Sigmoid colon (tissue), 7 donors: Measurements from ENCODE around the gene FRAS1. TPM values are rescaled to one million over a fixed set of nuclear protein-coding genes. Genes with fewer than 3 reads are reported as not detected.
"Not testable (repeated sequence)": the region's sequence is repeated elsewhere in the genome, so short reads cannot be mapped to it uniquely, and the experiment has no call there.

Experiments
- DNase-seq: peaks from one replicate; pipeline ENCODE4 v3.0.0-alpha.2; 2019
- H3K27ac ChIP-seq, 4 donors: fragments of 200-600 bp; sonication (generic); one replicate each; pipeline ENCODE4 v1.5.1; 2016 to 2019; ENCODE audit warnings: mild to moderate bottlenecking in 1 of 4
- H3K27me3 ChIP-seq, 3 donors: fragments of 200-600 bp; sonication (generic); one replicate each; pipeline ENCODE4 v1.5.1; 2019; ENCODE audit warnings: mild to moderate bottlenecking in 1 of 3
- H3K36me3 ChIP-seq, 4 donors: fragments of 200-600 bp; sonication (generic); one replicate each; pipeline ENCODE4 v1.5.1; 2016 to 2019
- H3K4me1 ChIP-seq, 4 donors: fragments of 200-600 bp; sonication (generic); one replicate each; pipeline ENCODE4 v1.5.1; 2017 to 2019
- H3K4me3 ChIP-seq, 4 donors: fragments of 200-600 bp; sonication (generic); one replicate each; pipeline ENCODE4 v1.5.1; 2017 to 2019; ENCODE audit warnings: mild to moderate bottlenecking in 2 of 4, moderate library complexity in 1 of 4
- H3K9me3 ChIP-seq, 4 donors: fragments of 200-600 bp in 3 of 4; sonication (generic) in 3 of 4; one replicate each; pipeline versions ENCODE4 v1.5.1 to v1.6.1; 2013 to 2019
- EP300 ChIP-seq, 4 donors: sonication (generic); formaldehyde crosslinking; IDR thresholded peaks; one replicate each; pipeline ENCODE4 v1.6.1; 2017; ENCODE audit warnings: antibody characterized with exemption in 4 of 4
- POLR2A ChIP-seq, 2 donors: fragments of 450-650 bp; IDR thresholded peaks; one replicate each; pipeline ENCODE4 v1.6.1; 2016; ENCODE audit warnings: antibody characterized with exemption in 2 of 2, mild to moderate bottlenecking in 2 of 2, moderate library complexity in 2 of 2
- POLR2AphosphoS5 ChIP-seq, 4 donors: sonication (generic); formaldehyde crosslinking; IDR thresholded peaks; one replicate each; pipeline ENCODE4 v1.6.1; 2017; ENCODE audit warnings: antibody characterized with exemption in 4 of 4
- WGBS, 2 donors: extraction: QIAGEN DNeasy Blood & Tissue Kit; methylation state at CpG; one replicate each; pipeline ENCODE4 v1.1.7; 2013; 5-methylcytosine and 5-hydroxymethylcytosine counted together
- intact Hi-C: fragments of 100-400 bp; cut with DNase I; formaldehyde crosslinking; loops from one replicate; pipeline ENCODE4 v1.15.1; 2023
- polyA plus RNA-seq, 3 donors: library from polyadenylated mRNA; stranded (reverse); fragments of 200-250 nt; gene quantifications; one replicate each; pipeline ENCODE4 v1.2.3, GENCODE V29; 2013
- total RNA-seq, 4 donors: library from RNA; depleted of rRNA; stranded (reverse); fragments of >200 nt; gene quantifications; one replicate each; pipeline ENCODE4 v1.1.0, GENCODE V29; 2016
- TF ChIP-seq, protein P1 (sequence below), 4 experiments: fragments of 450-650 bp in 3 of 4; fragments of 200-600 bp in 1 of 4; IDR thresholded peaks; one replicate each; pipeline ENCODE4 v1.5.1; 2016 to 2019; ENCODE audit warnings: antibody characterized with exemption in 4 of 4, mild to moderate bottlenecking in 3 of 4, moderate library complexity in 2 of 4
- donor health status: healthy with polysubstance abuse.
- donor health status: Bipolar disorder and iron deficiency.
- donor health status: healthy.

FRAS1 gene
- total and polyA plus RNA-seq, 7 donors, result under 0.01 to 22.4 (median 7.4) TPM; not detected in 1

DNA sequence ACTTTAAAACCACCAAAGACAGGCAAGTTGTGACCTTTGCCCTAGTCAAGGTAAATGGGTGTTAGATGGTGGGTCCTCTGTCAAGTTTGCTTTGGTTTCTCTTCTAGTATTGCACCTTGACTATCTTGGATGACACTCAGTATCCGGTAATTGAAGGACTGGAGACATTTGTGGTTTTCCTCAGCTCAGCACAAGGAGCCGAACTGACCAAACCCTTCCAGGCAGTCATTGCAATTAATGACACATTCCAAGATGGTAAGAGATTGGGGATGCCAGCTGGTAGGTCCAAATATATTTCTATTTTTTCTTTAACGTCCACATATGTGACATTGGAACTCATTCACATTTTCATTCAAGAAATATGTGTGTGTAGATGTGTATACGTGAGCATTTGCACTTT is 425.2 kb downstream of the FRAS1 start:
- Histone ChIP-seq H3K36me3 (peaks cover 0 to 23% (median 0%) of the 10 kb centered on the region in 4 donors), H3K4me3 (no peak overlapping the region), H3K27me3 (no peaks in the 10 kb centered on the region), H3K4me1 (no peaks in the 10 kb centered on the region), H3K9me3 (no peaks in the 10 kb centered on the region), H3K27ac (no peak overlapping the region)
- WGBS, 2 donors, result 84 to 94% methylated on average over 4 of the region's 4 CpGs
- intact Hi-C loops, result no loop called here
- TF ChIP-seq POLR2AphosphoS5 (IDR thresholded peaks at IDR 0.05) (no peak), POLR2A (IDR thresholded peaks at IDR 0.05) (no peak), EP300 (IDR thresholded peaks at IDR 0.05) (no peak)
- TF ChIP-seq, protein P1, sequence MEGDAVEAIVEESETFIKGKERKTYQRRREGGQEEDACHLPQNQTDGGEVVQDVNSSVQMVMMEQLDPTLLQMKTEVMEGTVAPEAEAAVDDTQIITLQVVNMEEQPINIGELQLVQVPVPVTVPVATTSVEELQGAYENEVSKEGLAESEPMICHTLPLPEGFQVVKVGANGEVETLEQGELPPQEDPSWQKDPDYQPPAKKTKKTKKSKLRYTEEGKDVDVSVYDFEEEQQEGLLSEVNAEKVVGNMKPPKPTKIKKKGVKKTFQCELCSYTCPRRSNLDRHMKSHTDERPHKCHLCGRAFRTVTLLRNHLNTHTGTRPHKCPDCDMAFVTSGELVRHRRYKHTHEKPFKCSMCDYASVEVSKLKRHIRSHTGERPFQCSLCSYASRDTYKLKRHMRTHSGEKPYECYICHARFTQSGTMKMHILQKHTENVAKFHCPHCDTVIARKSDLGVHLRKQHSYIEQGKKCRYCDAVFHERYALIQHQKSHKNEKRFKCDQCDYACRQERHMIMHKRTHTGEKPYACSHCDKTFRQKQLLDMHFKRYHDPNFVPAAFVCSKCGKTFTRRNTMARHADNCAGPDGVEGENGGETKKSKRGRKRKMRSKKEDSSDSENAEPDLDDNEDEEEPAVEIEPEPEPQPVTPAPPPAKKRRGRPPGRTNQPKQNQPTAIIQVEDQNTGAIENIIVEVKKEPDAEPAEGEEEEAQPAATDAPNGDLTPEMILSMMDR (IDR thresholded peaks at IDR 0.05), result no peak
- DNase-seq, result no peak

DNA sequence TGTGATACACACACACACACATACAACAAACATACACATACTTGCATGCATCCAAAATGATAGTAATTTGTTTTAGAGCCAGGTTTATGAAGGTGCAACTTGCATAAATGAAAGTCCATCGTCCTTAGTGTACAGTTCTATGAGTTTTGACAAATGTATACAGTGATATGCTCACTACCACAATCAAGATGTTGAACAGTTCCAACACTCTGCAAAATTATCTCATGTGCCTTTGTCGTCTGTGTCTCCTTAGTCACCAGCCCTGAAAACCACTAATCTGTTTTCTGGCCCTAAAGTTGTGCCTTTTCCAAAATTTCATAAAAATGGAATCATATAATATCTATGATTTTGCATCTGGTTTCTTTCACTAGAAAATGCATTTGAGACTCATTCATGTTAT is 426.7 kb downstream of the FRAS1 start:
- peaks cover 0 to 13% (median 0%) of the 10 kb centered on the region in 4 donors for H3K36me3 ChIP-seq
- intact Hi-C loops, result no loop called here

DNA sequence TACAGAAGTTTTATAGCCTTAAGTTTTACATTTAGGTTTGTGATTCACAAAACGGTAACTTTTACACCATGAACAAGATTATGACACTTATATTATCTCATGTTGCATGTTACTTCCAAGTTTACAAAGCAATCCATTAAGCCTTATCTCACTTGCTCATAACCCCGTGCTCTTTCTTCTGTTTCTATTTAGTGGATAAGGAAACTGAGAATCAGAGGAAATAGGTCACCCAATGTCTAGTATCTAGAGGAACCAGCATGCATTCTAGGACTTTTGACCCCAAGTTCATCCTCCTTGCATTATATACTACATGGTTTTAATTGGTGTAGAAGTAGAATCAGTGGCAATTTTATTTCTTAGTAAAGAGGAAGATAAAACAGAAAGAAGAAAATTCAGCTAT is 427.5 kb downstream of the FRAS1 start:
- TF ChIP-seq EP300 (IDR thresholded peaks at IDR 0.05), result no peak
- no peak for TF ChIP-seq POLR2AphosphoS5 (IDR thresholded peaks at IDR 0.05)
- TF ChIP-seq POLR2A (IDR thresholded peaks at IDR 0.05), result no peak
- TF ChIP-seq, protein P1 (IDR thresholded peaks at IDR 0.05), result no peak
- WGBS, 2 donors, result 10 to 36% methylated on average over 2 of the region's 2 CpGs
- DNase-seq, result no peak
- Histone ChIP-seq H3K27me3 (no peaks in the 10 kb centered on the region), H3K27ac (no peak overlapping the region), H3K4me1 (no peaks in the 10 kb centered on the region), H3K9me3 (no peaks in the 10 kb centered on the region), H3K4me3 (no peak overlapping the region), H3K36me3 (peaks cover 0 to 9% (median 0%) of the 10 kb centered on the region in 4 donors)
- intact Hi-C loops, result no loop called here

More for the DNA sequence above, 426.7 kb downstream of the FRAS1 start:
- 87 to 91% methylated on average over 2 of the region's 2 CpGs for WGBS, 2 donors
- H3K4me3 ChIP-seq, result no peak overlapping the region
- no peaks in the 10 kb centered on the region for H3K27me3 ChIP-seq
- no peak for TF ChIP-seq EP300 (IDR thresholded peaks at IDR 0.05)
- no peak for TF ChIP-seq POLR2A (IDR thresholded peaks at IDR 0.05)
- TF ChIP-seq, protein P1 (IDR thresholded peaks at IDR 0.05), result no peak
- no peak for TF ChIP-seq POLR2AphosphoS5 (IDR thresholded peaks at IDR 0.05)
- no peaks in the 10 kb centered on the region for H3K9me3 ChIP-seq
- no peak overlapping the region for H3K27ac ChIP-seq
- no peak for DNase-seq
- H3K4me1 ChIP-seq, result no peaks in the 10 kb centered on the region

DNA sequence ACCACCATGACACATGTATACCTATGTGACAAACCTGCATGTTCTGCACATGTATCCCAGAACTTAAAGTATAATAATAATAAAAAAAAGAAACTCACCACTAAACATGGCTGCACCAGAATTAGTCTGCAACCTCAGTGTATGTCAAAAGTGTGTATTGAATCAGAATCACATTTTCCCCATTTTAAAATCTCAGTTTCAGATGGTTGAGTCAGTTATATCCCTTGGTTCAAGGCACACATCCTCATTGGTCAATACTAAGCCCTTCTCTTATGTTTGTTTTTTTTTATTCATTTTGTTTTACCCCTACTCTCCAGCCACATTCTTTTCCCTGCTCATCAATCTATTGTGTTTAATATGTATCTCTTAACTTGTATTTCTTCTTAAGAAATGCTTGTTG is 436.6 kb downstream of the FRAS1 start:
- intact Hi-C loops, result no loop called here
- Histone ChIP-seq H3K9me3 (no peaks in the 10 kb centered on the region), H3K4me1 (no peaks in the 10 kb centered on the region), H3K4me3 (no peak overlapping the region), H3K36me3 (no peaks in the 10 kb centered on the region), H3K27ac (no peak overlapping the region), H3K27me3 (no peaks in the 10 kb centered on the region)
- TF ChIP-seq, protein P1 (IDR thresholded peaks at IDR 0.05), result no peak
- TF ChIP-seq POLR2A (IDR thresholded peaks at IDR 0.05) (no peak), EP300 (IDR thresholded peaks at IDR 0.05) (no peak), POLR2AphosphoS5 (IDR thresholded peaks at IDR 0.05) (no peak)
- DNase-seq, result no peak

DNA sequence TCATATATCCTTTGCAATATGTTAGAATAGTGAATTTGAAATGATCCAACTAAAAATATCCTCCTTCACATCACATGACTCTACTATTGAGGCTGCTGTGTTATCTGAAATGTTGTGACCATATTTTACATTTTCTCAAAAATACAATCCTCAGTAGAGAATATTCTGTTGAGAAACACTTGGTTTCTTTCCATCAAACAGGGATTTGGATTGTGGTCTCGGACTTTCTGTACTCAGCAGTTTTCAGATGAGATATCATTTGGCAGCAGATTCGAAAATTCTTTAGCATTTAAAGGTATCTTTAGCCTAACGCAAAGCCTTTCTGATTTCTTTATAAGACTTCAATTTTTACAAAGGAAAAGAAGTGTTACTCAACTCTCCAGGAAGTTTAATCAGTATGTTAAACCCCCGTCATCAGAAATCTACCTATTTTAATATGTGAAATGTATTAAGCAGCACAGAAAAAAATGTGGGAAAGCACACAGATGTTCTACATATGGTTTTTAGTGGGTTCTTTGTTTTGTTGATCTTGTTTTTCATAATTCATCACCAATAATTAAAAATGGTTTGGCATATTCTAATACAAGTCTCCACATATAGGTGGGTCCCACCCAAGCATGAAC is 439.0 kb downstream of the FRAS1 start:
- DNase-seq, result no peak
- 75 to 91% methylated on average over 4 of the region's 4 CpGs for WGBS, 2 donors
- no peak overlapping the region for H3K27ac ChIP-seq

DNA sequence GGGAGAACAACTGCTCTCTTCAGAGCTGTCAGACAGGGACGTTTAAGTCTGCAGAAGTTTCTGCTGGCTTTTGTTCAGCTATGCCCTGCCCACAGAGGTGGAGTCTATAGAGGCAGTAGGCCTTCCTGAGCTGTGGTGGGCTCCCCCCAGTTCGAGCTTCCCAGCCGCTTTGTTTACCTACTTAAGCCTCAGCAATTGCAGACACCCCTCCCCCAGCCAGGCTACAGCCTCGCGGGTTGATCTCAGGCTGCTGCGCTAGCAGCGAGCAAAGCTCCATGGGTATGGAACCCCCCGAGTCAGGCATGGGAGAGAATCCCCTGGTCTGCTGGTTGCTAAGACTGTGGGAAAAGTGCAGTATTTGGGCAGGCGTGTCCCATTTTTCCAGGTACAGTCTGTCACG is 449.1 kb downstream of the FRAS1 start:
- H3K9me3 ChIP-seq, H3K27me3 ChIP-seq, H3K36me3 ChIP-seq, H3K27ac ChIP-seq, DNase-seq, intact Hi-C loops, H3K4me3 ChIP-seq, H3K4me1 ChIP-seq: not testable (repeated sequence)
- WGBS, 2 donors, result 74 to 75% methylated on average over 10 of the region's 10 CpGs

More for the DNA sequence above, 439.0 kb downstream of the FRAS1 start:
- Histone ChIP-seq H3K4me3 (no peak overlapping the region), H3K27me3 (no peaks in the 10 kb centered on the region), H3K36me3 (no peaks in the 10 kb centered on the region), H3K4me1 (no peaks in the 10 kb centered on the region), H3K9me3 (no peaks in the 10 kb centered on the region)
- TF ChIP-seq EP300 (IDR thresholded peaks at IDR 0.05) (no peak), POLR2A (IDR thresholded peaks at IDR 0.05) (no peak), POLR2AphosphoS5 (IDR thresholded peaks at IDR 0.05) (no peak)
- TF ChIP-seq, protein P1 (IDR thresholded peaks at IDR 0.05), result no peak
- intact Hi-C loops, result no loop called here
